NCI-H2196 treated with DMSO at 0.1 percent for 48 hours (cell line): ENCODE measurements around the gene TKT.

ENCODE experiments used
- DNase-seq: peaks from one replicate; lab custom pipeline; 2025; ENCODE audit not compliant: unreplicated experiment; lab: John Stamatoyannopoulos, UW

TKT gene

DNA sequence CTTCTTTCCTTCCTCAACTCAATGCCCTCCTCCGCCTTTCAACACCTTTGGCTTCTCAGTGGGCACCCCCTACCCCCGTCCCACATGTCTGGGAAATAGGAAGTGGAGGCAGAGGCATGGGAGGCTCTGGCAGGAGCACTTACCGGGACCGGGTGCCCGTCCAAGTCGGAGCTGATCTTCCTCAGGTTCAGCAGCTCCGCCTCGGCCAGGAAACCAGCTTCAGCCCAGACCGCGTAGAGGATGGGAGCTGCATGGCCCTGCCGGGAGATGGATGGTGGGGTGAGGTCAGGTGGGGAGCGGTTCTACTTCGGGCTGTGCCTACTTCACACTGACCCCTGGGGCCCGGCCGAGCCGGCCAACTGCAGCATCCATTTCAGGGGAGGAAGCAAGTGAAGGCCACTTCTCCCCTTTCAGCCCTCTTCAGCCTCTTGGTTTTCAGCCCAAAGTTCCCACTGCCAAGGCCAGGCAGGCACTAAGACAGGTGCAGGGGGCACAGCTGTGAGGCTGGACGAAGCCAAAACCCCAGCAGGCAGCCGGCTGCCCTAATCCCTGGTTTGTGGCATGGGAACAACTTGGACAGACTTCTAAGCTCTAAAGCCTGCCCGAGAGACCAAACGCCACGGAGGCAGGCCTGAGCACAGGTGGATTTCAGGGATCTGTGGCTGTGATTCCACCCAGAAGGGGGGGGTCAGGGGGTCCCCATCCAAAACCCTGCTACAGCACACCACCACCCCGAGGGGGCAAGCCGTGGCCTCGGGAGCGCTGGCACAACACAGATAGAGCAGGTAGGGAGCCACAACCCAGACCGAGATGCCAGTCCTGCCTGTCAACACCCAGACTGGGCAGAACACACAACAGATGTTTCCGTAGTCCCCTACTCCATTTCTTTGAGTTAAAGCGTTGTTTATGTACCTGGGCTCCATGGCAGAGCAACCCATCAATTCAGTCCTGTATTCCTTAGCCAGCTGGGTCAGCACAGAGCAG, 14.5 kb downstream of the TKT start:
- DNase-seq, result no peak

DNA sequence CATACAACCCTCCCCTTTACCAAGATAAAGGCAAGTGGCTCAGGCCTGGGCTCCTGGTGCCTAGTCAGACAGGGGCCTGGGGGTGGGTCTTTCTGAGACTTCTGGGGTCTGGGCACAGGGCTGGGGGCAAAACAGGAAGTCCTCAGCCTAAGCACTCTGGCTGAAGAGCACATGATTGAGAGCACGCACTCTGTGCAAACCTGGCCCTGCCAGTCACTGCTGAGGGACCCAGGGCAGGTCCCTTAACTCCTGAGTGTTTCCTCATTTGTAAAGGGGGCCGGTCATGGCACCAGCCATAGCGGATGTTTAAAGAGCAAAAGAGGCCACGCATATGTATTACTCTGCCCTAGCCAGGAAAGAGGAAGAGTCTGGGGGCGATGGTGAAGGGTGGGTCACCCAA, 16.0 kb downstream of the TKT start:
- DNase-seq, result no peak

DNA sequence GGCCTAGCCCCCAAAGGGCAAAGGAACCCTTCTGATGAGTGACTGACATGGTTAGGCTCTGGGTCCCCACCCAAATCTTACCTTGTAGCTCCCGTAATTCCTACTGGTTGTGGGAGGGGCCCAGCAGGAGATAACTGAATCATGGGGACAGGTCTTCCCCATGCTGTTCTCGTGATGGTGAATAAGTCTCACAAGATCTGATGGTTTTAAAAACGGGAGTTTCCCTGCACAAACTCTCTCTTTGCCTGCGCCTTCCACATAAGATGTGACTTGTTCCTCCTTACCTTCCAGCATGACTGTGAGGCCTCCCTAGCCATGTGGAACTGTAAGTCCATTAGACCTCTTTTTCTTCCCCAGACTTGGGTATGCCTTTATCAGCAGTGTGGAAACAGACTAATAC, 16.9 kb downstream of the TKT start:
- DNase-seq, result no peak

DNA sequence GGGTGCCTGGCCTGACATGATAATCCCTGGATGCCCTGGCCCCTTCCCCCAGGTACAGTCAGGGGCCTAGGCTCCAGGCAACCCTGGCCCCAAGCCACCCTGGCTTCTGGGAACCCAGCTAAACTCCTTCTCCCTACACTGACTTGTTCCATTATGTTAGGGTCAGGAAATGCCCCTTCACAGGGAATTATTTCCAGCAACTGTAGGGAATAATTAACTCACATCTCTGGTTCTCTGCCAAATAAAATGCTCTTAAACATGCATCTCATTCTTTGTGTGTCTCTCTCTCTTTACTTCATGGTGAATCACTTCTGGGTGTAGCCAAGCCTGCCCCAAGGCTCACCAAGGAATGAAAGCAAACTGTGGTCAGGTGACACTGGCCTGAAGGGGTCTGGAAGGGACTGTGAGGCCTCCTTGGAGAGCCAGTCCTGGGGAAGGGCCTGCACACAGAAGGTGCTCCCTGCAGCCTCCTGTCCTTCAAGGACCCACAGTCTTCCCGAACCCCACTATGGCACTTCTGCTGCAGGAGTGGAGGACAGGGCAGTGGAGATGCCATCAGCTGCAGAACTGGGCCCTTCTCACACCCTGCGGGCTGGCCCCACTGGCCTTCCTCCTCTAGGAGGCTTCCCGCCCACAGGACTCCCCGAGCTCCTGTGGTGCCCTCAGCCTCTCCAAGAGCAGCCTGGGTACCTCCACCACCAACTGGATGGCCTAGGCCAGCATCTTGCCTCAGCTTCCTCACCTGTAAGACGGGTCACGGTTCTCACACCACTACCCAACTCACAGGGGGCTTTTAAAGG, 17.6 kb downstream of the TKT start:
- DNase-seq, result no peak

DNA sequence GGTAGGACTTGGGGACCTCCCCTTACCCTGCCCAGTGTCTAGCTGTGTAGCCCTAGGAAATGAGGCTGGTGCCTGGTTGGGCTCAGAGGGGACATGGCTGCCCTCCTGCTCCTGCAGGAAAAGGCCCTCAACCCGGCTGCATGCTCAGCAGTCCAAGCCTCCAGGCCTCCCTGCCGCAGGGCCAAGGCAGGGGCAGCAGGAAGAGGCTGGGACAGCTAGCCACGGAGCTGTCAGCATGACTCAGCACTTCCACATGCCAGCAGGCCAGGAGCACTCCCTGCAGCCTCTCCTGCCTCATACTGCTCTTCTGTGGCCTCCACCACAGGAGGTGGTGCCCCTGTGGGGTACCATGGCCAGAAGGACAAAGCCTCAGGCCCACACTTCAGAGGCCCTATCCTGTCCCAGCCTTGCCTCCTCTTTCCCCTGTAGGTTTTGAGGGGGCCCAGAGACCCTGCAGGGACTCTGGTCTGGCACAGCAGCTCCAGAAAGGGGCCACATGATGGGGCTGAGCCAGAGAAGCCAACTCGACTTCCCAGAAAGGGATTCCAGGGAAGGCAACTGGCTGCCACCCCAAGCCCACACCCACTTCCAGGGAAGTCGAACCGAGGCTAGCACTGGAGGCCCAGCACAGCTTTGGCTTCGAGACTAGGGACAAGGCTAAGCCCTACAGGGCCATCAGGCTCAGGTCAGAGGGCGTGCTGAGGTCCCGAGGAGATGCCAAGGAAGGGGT, 19.5 kb downstream of the TKT start:
- no peak for DNase-seq

DNA sequence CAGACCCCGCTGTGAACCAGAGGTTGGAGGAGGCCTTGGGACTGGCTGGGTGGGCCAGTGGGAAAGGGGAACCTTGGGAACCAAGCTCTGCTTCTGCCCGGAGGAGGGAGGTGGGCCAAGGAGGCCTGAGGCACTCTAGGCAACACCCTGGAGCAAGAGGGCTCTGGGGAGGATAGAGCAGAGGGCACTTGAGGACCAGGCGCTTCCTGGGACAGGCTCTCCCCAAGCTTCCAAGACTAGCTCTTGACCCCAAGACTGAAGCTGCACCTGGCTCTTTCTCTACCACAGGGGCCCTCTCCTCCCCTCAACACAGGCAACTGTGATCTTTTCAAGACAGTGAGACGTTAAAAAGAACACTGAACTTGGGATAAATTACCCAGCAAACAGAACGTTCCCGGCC, 20.3 kb downstream of the TKT start:
- DNase-seq, result no peak

DNA sequence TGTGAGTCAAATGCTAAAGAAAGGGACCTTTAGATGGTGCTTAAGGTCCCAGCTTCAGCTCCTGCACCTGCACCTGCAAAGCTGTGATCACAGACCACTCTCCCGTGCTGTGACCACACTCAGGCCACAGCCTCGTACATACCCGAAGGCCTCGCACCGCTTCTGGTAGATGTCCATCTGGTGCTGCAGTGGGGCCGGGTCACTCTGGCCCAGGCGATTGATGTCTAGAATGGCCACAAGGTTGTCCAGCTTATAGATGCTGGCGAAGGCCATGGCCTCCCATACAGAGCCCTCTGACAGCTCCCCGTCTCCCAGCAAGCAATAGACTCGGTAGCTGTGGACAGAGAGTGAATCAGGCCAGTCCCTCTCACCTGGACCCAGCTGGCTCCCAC, 21.0 kb downstream of the TKT start:
- DNase-seq, result no peak

DNA sequence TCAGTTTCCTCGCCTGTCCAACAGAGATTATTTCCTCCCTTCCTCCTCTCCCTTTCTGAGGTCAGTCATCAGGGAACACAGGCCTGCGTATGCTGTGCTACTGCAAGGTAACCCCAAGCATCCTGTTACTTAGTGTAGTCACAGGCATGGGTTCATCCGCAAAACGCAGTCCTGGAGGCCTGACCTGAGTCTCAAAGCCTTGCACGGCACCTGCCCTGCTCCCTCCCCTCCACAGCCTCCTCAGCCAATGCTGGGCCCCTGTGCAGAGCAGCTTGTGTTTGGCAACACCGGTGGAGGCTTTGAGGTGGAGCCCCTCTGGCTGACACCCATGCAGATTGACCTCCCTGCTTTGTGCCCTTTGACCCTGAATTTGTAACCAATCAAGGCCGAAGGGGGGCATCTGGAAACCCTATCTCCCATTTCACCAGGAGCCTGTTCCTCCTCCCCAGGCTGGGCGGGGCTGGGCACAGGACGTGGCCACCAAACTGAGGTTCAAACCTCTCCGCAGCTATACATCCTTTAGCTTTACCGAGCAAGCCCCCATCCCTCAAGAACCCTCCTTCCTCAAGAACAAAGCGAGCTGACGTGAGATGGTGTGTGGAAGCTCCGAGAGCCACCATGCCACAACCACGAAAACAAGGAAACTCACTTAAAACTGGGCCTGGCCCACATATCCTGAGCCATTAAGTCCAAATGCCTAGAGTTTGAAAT, 21.5 kb downstream of the TKT start:
- no peak for DNase-seq

DNA sequence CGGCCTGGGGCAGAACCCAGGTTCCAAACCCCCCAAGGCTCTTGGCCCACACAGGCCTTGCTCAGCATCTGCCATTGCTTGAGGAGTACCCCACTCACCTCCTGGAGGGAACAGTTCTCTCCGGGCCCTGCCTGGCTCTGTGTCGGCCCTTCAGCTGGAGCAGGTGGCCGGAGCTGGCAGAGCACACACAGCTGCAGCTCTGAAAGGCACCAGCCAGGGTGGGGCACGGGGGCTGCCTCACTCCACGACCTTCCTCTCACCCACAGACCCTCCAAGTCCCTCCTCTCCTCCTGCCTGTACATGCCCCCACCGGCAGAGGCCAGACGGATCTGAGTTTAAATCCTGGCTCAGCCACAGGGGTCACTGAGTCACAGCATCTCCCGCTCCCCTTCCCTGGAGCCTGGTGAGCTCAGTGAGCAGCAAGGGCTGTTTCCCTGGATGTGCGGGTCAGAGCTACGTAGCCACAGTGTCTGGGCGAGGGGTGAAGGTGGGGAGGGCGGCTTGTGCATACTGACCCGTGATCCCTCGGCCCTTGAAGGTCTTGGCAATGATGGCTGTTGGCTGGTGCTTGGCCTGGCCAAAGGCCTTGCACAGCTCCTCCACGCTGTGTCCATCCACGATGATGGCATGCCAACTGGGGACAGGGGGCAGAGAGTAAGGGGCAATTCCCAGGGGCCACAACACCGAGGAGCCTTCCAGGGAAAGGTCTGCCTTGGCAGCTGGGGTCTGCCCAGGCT, 23.0 kb downstream of the TKT start:
- DNase-seq, result no peak

DNA sequence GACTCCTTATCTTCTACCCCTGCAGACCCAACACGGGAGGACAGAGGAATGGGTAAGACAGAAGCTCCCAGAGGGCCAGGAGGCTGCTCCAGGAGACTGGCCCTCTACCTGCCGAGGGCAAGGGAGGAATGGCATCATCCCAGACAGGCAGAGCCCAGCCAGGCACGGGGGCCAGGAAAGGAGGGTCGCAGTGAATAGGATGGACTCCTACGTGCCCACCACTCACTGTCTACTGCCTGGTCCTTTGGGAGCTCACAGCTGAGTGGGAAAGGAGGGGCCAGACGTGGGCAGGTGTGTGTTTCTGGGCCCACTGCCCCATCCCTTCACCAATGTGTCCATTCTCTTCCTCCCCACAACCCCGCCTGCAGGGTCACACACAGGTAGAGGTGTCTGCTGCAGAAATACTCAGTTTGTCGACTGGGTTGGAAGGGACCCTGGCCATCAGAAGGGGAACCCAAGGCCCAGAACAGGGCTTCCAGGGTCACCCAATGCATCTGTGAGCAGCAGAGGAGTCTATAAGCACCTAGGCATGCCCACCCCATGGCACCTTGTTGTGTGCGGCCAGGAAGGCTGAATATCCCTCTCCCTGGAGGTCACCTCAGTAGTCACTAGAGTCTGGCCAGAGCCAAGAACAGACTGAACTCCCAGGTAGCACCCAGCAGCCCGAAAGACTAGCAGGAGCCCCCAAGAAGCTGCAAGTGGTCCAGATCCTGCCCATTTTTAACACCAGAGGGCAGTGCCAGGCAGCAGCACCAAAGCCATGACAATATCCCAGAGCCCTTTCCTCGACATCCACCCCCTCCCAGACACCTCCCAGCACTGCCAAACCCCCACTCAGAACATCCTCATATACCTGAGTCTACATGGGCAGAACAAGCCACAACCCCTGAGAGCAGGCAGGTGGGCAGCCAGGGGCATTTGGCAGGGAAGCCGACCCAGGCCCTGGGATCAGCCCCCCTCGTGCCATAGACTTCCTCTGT, 24.0 kb downstream of the TKT start:
- DNase-seq, result no peak

DNA sequence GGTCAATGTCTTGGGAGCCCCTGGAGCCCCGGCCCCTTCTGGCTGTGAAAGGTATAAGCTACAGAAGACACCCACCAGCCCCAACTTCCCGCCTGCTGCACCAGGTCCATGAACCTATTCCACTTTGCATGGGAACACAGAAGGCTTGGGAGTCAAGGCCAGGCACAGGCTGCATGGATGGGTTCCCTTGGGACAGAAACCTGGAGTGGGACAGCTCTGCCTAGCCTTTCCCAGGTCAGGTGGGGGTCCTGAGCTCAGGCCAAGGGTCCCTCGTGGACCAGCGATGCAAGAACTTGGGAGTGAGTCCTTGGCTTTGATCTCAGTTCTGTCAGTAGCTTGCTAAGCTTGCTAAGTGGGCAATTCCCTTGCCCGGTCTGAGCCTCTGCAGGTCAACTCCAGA, 25.0 kb downstream of the TKT start:
- DNase-seq, result no peak

DNA sequence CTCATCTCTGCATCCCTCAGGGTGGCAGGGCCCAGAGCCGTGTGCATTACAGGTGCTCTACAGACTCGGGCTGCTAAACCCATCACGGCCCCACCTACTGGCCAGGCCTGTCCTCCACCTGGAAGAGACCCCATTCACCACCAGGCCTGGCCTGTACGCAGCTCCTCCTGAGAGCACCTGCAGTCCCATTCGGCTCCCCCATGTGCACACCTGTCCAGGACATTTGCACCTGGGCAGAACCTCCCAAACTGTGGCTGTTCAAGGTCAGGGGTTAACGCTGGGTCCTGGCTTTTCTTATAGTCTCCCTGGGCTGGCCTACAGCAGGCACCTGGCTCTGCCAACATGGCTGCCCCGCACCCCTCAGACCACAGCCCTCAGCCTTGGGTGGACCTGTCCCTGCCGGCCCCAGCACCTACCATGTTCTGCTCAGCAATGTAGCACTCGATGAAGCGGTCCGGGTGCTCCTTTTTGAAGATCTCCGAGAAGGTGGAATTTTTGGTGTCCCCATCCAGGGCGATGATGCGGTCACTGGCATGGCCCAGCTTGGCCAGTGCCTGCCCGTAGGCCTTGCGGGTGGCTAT, 25.7 kb downstream of the TKT start:
- DNase-seq, result no peak

DNA sequence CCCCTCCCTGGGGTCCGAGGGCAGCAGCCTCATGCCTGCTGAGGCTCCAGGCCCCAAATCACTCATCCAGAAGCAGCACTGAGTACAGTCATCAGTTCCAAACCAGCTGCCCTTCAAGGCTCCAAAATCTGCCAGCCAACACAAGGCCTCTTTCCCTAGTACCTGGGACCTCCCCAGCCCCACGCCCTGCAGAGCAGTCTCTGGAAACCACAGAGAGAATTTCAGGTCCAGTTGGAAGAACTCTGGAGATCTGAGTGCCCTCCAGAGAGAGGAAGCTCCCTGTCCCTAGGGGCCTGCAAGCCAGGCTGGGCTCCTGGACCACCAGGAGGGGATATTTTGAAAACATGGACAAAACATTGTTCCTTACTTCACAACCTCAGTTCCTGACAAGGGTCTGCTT, 26.2 kb downstream of the TKT start:
- no peak for DNase-seq

DNA sequence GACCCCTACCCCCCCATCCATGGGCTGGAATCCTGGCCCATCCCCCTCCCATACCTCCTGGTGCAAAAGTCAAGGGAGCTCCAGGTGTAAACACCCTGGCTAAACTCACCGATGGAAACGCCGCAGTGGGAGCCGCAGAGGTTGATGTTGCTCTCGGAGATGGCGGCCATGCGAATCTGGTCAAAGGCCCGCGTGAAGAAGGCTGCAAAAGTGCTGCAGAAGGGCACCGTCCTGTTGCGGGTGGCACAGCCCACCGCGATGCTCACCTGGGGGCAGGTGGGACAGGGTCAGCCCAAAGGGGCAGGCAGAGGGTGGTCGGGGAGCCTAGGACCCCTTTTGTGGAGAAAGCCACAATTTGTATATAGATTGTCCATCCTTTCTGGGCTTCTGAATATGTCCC, 26.7 kb downstream of the TKT start:
- DNase-seq, result no peak

DNA sequence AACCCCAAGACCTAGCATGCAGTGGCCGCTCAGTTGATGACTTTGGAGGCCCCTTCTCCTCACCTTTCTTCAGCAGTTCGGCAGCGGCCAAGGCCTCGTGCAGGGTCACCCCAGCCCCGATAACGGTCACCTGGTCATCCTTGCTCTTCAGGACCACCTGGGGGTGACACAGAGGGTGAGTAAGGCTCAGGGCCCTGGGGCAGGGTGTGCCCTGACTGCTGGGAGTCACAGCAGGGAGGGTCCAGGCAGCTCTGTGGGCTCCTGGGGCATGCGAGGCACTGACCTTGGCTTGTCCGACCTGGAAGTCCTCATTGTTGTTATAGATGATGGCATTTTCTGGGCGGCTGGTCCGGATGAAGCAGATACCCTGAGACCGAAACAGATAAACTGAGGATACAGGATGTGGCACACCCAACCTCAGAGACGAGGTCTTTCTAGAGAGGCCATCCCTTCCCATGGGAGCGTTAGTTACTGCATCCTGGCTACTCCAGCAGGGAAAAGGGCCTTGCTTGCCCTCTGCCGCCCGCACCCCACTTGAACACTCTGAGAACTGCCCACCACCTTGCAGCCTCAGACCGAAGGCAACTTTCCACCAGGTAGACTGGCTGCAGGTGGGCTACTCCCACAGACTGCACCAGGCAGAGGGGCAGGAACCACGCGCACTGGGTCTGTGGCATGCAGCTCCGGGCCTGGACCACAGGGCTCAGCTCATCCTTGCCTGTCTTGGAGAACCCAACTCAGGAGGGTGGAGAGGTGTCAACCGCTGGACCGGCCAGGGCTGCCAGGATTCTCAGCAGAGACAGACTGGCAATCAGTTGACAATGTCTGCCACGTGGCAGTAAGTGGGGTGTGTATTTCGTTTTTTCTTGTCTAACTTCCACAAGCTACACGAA, 27.6 kb downstream of the TKT start:
- no peak for DNase-seq

DNA sequence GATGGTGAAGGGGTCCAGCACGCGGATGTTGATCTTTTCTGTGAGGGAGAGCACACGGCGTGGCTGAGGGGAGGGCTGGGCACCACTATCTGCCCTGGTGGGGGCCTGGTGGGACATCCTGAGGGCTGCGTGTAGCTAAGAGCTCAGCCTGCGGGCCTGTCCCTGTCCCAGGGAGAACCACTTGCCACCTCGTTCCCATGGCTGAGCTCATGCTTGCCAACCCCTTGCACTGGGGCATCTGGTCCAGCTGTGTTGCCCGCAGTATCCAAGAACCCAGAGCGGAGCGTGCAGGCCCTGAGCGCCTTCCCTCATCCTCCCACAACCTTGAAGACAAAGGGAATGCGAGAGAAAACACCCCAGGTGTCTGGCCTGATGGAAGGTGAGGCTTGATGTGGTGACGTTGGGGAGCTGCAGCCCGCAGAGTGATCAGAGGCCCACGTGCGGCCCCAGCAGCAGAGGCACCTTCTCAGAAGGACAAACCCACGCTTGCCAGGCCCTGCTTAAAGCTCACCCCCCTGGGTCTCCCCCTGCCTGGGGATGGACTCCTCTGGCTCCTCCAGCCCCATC, 28.9 kb downstream of the TKT start:
- DNase-seq, result no peak

DNA sequence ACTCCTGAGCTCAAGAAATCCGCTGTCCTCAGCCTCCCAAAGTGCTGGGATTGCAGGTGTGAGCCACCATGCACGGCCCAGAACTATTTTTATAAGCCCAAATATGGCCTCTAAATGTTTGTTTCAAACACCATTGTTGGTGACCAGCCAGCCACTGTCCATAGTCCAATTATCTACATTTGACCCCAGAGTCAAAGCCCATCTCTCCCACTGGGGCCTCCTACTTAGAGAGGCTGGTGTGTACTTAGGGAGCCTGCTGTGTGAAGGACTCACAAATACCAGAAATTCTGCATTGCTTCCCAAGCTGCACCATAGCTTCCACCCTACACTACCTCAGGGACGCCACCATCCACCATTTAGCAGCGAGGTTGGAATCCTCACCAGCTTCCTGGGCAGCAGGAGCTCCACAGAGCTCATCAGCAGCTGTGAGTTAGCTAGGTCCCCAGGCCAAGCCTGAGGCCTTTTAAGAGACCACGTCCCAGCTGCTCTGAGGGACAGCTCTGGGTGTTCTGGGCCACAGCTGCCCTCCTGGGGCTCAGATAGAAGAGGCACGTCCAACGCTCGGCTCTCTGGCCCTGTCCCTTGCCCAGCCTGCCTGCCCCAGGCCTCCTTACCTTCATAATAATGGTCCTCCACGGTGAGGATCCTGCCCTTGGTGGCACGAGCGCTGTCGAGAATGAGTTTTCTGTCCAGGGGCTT, 29.5 kb downstream of the TKT start:
- DNase-seq, result no peak
